NCI-H2171 (cell line): ENCODE measurements around the gene EXOC4.
"Not testable (repeated sequence)": the region's sequence is repeated elsewhere in the genome, so short reads cannot be mapped to it uniquely, and the experiment has no call there.

Experiments used
- DNase-seq: peaks from one replicate; lab custom pipeline; 2025; lab: John Stamatoyannopoulos, UW

Gene EXOC4

DNA sequence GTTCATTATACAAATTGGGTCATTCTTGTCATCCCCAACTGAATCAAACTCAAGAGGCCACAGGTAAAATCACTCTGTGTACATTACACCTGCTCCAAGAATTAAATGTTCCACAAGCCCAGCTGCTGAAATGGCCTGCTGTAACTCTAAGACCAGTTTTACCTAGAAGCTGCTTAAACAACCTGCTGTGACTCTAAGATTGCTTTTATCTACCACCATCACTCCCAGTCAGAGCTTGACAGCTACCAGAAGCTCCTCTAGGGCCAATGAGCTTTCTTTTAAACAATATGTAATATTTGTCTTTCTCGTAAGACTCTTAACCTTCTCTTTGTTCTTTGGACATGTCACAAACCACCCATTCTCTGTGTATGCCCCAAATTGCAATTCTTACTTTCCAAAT lies 732.4 kb downstream of the EXOC4 start:
- no peak for DNase-seq

- no peak for DNase-seq
These were observed 734.7 kb downstream of the EXOC4 start for GRCh38 chr7:133987582-133987981.

GRCh38 chr7:133993547-133993946 lies 740.7 kb downstream of the EXOC4 start:
- DNase-seq = no peak

DNA sequence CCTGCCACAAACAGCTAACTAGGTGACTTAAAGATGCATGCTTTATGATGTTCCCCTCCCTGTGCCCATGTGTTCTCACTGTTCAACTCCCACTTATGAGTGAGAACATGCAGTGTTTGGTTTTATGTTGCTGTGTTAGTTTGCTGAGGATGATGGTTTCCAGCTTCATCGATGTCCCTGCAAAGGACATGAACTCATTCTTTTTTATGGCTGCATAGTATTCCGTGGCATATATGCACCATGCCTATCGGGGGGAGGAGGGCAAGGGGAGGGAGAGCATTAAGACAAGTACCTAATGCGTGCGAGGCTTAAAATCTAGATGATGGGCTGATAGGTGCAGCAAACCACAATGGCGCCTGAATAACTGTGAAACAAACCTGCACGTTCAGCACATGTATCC lies 741.2 kb downstream of the EXOC4 start:
- not testable (repeated sequence) for DNase-seq

- DNase-seq = no peak
These were observed 744.6 kb downstream of the EXOC4 start for GRCh38 chr7:133997463-133997862.

DNA sequence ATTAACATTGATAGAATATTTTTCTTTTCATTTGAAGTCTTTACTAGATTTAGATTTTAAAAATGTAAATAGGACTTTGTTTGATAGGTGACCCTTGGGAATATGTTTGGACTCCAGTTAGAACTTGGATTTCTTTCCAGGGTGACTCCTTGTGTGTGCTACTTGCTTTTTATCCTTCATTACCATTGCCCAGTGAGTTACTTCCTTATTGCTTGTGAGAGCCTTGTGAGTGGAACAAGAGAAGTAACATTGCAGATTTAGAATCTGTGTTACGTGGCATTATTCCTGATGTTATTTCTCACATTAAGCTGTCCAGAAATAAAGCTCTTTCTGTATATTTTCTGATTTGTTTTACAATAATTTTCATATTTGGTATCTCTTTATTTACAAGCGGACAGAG lies 746.3 kb downstream of the EXOC4 start:
- no peak for DNase-seq

DNA sequence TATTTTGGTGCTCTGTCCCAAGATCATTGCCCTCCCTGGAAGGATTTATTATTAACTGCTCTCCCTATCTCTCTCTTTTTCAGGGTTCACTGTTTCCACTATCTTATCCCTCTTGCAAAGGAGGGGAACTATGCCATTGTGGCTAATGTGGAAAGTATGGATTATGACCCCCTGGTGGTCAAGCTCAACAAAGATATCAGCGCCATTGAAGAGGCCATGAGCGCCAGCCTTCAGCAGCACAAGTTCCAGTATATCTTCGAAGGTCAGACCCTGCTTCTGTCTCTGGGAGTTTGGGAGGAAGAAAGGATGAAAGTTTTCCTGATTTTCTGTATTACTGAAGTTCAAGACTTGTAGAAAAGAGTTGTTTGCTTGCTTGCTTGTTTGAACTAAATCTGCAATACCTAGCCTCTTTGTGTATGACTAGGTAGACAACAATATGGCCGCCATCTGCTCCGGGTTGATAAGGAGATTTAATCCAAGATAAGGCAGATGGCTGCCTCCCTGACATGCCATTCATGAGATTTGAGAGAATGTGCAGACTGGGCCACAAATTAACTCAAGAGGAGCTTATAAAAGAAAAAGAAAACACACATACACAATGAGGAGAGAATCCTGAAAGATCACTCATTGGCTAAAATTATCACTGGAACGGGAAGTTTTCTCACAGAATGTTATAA lies 752.1 kb downstream of the EXOC4 start:
- peak; percentile 60 for DNase-seq

- no peak for DNase-seq
These were observed 756.6 kb downstream of the EXOC4 start for GRCh38 chr7:134009314-134010110.

DNA sequence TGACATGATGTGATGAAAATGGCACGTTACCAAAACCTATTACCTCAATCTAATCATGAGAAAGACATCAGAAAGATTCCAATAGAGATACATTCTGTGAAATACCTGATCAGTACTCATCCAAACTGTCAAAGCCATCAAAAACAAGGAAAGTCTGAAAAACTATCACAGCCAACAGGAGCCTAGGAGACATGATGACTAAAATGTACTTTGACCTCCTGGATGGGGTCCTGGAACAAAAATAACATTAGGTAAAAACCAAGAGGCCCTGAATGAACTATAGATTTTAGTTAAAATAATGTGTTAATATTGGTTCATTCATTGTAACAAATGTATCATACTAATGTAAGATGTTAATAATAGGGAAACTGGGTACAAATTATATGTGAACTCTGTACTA lies 760.4 kb downstream of the EXOC4 start:
- no peak for DNase-seq

GRCh38 chr7:134014935-134015334 lies 762.1 kb downstream of the EXOC4 start:
- no peak for DNase-seq

- no peak for DNase-seq
These were observed 763.5 kb downstream of the EXOC4 start for GRCh38 chr7:134016223-134016941.

- DNase-seq = no peak
These were observed 764.0 kb downstream of the EXOC4 start for GRCh38 chr7:134016942-134017303.

DNA sequence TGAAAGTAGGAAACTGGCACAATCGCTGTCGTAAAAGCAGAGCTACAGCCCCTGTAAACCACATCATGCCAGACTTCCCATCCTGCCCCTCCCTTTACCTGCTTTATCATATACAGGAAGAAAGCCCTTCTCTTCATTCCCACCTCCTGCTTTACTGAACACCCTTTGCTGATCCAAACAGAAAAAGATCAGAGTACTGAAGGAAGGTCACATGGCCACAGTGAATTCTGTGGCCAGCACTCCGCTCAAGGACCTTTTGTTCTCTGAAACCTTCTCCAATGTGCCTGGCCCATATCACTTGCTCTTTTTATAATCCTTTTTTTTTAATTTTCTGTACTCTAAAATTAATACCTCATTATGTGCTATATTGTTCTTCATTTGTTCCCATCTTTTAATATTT lies 765.4 kb downstream of the EXOC4 start:
- DNase-seq = no peak

- no peak for DNase-seq
These were observed 766.4 kb downstream of the EXOC4 start for GRCh38 chr7:134019251-134019650.

- DNase-seq = no peak
These were observed 769.0 kb downstream of the EXOC4 start for GRCh38 chr7:134021836-134022235.

DNA sequence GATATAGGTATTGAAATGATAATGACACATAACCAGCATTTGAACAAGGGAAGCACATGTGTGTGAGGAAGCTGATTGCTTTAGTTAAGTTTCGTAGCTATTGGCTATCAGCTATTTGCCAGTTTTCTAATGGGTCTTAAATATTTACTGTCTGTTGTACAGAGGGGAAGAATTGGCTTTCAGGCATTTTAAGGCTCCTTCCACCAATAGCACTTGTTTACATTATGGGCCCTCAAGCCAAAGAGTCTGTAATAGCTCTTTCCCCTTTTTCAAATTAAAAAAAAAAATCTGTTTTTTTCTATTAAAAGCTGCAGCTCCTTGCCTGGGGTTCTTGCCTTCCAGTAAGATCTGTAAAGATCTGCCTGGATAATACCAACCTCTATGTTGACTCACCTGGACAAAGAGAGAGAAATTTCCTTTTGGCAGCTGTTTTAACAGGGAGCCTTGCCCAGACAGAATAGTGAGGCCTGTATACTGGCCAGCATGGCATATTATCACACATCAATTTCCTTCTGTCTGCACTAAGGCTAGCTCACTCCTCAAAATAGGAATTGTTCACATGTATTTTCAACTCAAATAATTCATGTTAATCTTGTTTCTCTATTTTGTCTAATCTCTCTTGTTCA lies 769.5 kb downstream of the EXOC4 start:
- DNase-seq = no peak

GRCh38 chr7:134024739-134025138 lies 771.9 kb downstream of the EXOC4 start:
- DNase-seq = no peak

- DNase-seq = no peak
These were observed 776.0 kb downstream of the EXOC4 start for GRCh38 chr7:134028853-134029252.

- no peak for DNase-seq
These were observed 776.9 kb downstream of the EXOC4 start for GRCh38 chr7:134029743-134030142.

DNA sequence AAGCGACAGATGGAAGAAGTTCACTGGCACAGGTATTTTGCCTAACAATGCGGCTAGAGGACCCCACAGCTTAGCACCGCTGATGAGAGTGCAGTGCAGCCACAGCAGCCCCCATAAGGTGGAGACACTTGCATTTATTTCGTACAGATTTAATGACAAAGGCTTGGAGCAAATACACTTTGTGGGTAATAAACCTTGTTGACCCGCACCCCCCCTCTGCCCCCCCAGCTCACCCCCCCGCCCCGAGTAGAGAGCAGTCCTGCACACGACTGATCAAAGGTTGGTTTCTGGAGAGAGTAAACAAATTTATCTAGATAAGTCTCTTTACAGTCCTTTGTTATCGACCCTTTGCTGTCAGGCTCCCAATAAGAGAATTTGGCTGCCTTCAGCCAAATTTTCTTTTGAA lies 777.6 kb downstream of the EXOC4 start:
- DNase-seq = no peak

- DNase-seq = no peak
These were observed 779.1 kb downstream of the EXOC4 start for GRCh38 chr7:134031835-134032617.

DNA sequence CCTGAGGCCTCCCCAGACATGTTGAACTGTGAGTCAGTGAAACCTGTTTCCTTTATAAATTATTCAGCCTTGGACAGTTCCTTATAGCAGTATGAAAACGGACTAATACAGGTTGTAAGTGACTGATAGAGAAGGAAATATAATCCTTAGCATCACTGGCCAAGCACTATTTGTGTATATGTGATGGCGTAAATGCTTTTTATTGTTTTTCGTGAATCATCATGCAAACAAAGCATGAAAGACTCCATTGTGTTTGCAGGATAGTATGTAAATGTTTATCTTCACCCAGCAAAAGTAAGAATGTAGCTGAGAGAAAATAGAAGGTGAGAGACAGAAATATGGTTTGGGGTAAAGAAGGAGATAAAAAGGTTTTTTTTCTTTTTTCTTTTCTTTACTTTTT lies 781.8 kb downstream of the EXOC4 start:
- DNase-seq = no peak
